Coronary artery (tissue), 2 donors: ENCODE measurements around the gene RASGRF2.

Source experiments
- DNase-seq: peaks from one replicate; pipeline ENCODE4 v3.0.0-alpha.2; 2017; ENCODE audit warnings: low spot score
- H3K27ac ChIP-seq, 2 donors: fragments of 200-600 bp; sonication (generic); one replicate each; pipeline ENCODE4 v1.5.1; 2016 to 2019
- H3K4me3 ChIP-seq: fragments of 200-600 bp; sonication (generic); 2 replicates; pipeline ENCODE4 v1.5.1; 2016; ENCODE audit warnings: mild to moderate bottlenecking, moderate library complexity
- CTCF ChIP-seq: fragments of 200-600 bp; sonication (generic); IDR thresholded peaks from one replicate; pipeline ENCODE4 v1.5.1; 2019; ENCODE audit warnings: antibody characterized with exemption

Gene RASGRF2

GRCh38 chr5:81075041-81075440, 114.9 kb downstream of the RASGRF2 start:
- TF ChIP-seq CTCF, result no peak
- Histone ChIP-seq H3K27ac (no peak overlapping the region), H3K4me3 (no peak overlapping the region)
- DNase-seq, result no peak

GRCh38 chr5:81077105-81077504, 116.9 kb downstream of the RASGRF2 start:
- Histone ChIP-seq H3K27ac (no peak overlapping the region), H3K4me3 (no peak overlapping the region)
- no peak for TF ChIP-seq CTCF
- DNase-seq, result no peak

GRCh38 chr5:81078930-81079329, 118.8 kb downstream of the RASGRF2 start:
- DNase-seq, result no peak
- no peak overlapping the region for H3K27ac ChIP-seq
- H3K4me3 ChIP-seq, result no peak overlapping the region
- no peak for TF ChIP-seq CTCF

- Histone ChIP-seq H3K27ac (no peak overlapping the region), H3K4me3 (no peak overlapping the region)
- DNase-seq, result no peak
- TF ChIP-seq CTCF, result no peak
Observed at GRCh38 chr5:81080809-81081460, 120.8 kb downstream of the RASGRF2 start.

- TF ChIP-seq CTCF, result no peak
- no peak overlapping the region for H3K27ac ChIP-seq
- DNase-seq, result no peak
- H3K4me3 ChIP-seq, result no peak overlapping the region
Observed at GRCh38 chr5:81081461-81081835, 121.3 kb downstream of the RASGRF2 start.

GRCh38 chr5:81086881-81087281, 126.7 kb downstream of the RASGRF2 start:
- TF ChIP-seq CTCF, result no peak
- Histone ChIP-seq H3K27ac (no peak overlapping the region), H3K4me3 (peak overlapping the region; percentile 52)
- DNase-seq, result no peak

- H3K4me3 ChIP-seq, result no peak overlapping the region
- H3K27ac ChIP-seq, result no peak overlapping the region
- no peak for DNase-seq
- TF ChIP-seq CTCF, result no peak
Observed at GRCh38 chr5:81091199-81091598, 131.0 kb downstream of the RASGRF2 start.
